GM19438 (cell line): ENCODE results near the gene GNL2.
"Not testable (repeated sequence)": the region's sequence is repeated elsewhere in the genome, so short reads cannot be mapped to it uniquely, and the experiment has no call there.

Experiments
- ATAC-seq: cut with Tn5 transposase; IDR thresholded peaks from one replicate; pipeline ENCODE4 v1.9.1; 2021; ENCODE audit warnings: low read depth; ENCODE audit not compliant: unreplicated experiment

Gene GNL2

GRCh38 chr1:37609002-37609401, 13.3 kb upstream of the GNL2 start:
- no peak for ATAC-seq

DNA sequence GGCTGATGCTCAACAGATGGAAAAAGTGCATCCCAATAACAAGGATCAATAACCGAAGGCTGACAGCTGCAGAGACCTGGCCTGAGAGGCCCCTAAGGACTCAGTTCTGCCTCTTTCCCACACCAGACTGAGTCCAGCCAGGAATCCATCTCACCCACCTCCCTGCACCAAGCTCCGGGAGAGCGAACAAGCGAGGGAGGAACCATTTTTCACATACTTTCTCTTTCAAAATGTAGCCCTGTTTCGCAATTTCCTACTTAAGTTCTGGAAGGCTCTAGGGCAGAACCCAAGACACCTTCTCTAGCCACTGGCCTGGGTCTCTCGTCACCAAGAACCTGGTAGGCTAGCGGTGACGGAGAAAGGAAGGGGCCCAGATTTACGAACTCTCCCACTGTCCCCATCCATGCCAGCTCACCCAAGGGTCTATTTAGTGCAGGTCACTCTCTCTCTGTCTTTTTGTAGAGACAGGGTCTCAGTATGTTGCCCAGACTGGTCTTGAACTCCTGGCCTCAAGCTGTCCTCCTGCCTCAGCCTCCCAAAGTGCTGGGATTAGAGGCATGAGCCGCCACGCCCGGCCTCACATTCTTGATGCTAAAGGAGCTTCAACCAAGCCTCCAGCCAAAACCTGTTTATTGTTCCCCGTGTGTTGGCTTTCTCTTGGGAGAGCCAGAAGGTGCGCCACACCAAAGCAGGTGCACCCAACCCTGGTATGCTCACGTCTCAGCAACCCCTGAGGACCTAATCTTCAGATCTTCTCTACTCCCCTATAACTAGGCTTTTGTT, 10.9 kb upstream of the GNL2 start:
- no peak for ATAC-seq

- ATAC-seq, result no peak
Measured at GRCh38 chr1:37605806-37606474, 10.2 kb upstream of the GNL2 start.

- no peak for ATAC-seq
Measured at GRCh38 chr1:37605061-37605650, 9.4 kb upstream of the GNL2 start.

DNA sequence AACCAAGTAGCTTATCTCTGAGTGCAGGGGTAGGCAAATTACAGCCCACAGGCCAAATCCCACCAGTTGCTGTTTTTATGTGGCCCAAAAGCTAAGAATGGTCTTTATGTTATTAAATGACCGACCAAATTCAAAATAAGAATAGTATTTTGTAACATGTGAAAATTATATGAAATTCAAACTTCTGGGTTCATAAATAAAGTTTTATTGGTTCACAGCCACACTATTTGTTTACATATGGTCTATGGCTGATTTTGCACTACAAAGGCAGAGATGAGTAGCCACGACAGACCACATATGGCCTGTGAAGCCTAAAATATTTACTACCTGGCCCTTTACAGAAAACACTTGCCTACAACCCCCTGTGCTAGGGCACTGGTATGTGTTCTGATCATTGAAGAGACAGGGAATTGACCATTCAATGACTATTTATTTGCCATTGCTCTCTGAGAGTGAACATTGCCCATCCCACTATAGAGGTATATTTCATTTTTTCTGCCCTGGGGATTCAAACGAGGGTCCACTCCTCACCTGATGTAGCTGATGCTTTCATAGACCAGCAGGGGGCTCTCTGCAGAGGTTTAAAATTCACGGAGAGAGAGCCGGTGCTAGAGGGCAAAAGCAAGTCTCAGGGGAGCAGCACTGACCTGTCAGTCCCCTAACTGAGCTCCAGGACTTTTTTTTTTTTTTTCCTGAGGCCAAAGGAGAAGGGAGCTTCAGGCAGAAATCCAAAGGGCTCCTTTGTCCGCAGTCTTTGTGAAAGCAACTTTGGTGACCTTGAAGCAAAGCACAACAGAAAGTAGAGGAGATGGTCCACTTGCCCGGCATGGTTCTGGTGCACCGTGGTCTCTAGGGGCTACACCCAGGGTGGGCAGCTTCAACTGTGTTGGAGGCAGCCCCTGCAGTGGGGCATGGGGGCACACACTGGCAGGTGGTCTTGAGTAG, 7.3 kb upstream of the GNL2 start:
- no peak for ATAC-seq

- ATAC-seq, result no peak
Measured at GRCh38 chr1:37601441-37601840, 5.7 kb upstream of the GNL2 start.

DNA sequence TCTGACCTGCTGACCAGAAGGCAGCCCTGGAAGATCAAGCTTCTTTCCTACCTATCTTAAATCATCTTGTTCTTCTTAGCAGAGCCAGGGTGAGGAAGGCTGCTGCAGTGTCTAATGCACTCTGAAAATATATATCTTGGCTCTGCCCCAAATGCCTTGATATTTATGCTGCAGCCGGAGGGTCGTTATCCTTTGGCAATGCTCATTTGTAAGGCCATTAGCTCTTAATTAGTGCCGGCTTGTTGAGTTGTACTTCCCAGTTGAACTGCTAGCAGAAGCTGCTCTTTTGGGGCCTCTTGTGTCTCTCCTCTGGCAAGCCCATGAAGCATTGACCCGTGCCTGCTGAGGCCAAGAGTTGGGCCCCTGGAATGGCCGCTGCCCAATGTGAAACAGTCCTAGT, 4.2 kb upstream of the GNL2 start:
- no peak for ATAC-seq

- ATAC-seq, result no peak
Measured at GRCh38 chr1:37596182-37596667, 488 bp upstream of the GNL2 start.

GRCh38 chr1:37593726-37594125, 2.0 kb downstream of the GNL2 start:
- ATAC-seq, result no peak

DNA sequence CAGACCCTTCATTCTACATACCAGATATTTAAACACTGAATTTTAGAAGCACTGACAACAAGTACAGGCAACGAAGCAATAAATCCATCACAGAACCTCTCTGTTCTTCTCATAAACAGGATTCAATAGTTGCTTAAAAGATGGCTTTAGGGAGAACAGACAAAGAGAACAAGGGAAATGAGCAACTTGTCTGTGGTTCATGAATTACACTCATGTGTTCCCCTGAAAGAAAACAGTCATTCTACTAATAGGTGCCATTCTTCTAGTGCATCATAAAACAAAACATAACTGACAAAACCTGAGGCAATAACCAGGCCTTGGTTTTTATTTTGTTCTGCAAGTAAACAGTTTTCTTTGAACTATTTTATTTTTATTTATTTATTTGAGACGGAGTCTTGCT, 6.8 kb downstream of the GNL2 start:
- no peak for ATAC-seq

GRCh38 chr1:37584544-37584943, 11.2 kb downstream of the GNL2 start:
- not testable (repeated sequence) for ATAC-seq

DNA sequence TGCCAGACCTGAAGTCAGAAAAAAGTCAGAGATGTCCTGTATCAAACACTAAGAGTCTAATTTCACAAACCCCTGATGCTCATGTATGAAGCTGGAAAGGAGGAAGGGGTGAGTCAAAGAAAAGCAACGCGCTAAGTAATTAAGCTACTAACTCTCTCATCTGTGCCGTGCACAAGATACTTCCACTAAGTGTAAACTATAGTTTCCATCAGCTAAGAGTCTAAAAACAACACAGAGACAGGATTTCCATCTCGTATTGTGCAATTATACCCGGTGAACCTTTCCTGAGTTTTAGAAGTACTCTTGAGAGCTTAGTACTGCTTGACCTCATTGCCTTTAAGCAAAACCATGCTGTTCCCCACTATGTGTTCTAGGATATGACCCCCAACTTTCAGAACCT, 20.0 kb downstream of the GNL2 start:
- ATAC-seq, result no peak

DNA sequence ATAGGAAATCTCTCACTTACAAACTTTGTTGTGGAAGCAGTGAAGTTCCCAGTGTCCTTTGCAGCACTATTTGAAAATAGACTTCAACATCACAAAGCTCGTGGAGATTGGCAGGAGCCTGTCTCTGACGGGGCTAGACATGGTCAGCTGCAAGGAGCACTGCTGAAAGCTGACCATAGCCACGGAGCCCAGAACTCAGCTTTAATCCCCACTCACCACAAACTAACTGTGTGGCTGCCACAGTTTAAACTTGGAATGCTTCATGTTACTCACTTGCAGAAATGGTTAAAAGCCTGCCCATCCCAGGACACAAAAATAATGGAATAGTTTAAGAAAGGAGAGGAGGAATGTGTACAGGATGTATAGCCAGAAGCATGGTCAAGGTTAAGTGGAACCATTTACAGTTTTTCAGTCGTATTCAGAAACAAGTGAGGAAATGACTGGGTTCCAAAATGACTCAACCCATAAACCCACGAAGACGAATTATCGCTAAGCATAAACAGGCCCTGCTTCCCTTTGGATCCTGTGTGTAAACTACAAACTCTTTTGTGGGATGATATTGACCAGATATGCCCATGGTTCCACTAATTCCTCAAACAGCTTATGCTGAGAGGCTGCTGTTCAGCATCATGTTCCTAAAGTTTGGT, 20.8 kb downstream of the GNL2 start:
- no peak for ATAC-seq

DNA sequence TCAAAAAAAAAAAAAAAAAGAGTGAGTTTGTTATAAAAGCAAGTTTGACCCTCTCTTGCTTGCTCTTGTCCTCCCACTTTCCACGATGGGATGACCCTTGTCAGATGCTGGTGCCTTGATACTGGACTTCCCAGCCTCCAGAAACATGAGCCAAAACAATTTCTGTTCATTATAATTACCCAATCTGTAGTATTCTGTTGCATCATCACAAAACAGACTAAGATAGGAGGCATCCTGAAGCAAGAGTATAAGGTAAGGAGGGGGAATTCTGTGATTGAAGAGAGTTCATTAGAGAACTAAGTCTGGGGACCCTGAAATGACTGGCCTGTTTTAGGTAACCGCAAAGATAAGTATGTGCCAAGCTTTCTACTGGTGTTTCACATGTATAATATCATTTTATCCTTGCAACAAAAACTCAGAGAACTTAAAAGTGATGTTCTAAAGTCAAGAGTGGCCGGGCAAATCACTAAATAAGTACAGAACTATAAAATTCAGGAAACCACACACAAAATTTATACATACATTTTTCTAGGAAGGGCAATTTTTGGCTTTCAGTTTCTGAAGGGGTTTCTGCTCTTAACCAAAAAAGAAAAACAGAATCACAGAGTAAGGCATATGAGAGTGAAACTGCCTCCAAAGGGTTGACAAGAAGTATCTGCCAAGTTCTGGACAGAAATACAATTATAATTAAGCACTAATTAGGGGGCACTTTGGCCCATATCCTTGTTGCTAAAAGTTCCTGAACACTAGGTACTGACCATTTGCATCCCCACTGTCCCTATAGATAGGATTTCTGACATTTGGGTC, 25.0 kb downstream of the GNL2 start:
- ATAC-seq, result no peak

- no peak for ATAC-seq
Measured at GRCh38 chr1:37567023-37567422, 28.7 kb downstream of the GNL2 start.

GRCh38 chr1:37564892-37565291, 30.8 kb downstream of the GNL2 start:
- ATAC-seq, result no peak

DNA sequence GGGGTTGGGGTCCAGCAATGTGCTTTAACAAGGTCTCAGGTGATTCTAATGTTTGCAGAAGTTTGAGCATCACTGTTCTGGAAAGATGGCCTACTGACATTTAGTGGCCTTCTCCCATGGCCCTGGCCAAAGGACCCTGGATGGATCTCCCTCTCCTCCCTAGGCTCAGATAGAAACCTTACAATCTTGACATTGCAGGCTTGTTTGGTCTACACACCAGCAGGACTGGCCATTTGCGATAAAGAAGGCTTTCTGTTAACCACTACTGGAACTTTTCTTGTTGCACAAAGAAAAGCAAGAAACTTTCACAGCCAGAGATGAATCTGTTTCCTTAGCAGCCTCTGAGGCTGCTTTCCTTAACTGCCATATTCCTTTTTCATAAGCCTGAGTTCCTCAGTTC, 32.8 kb downstream of the GNL2 start:
- ATAC-seq, result no peak

DNA sequence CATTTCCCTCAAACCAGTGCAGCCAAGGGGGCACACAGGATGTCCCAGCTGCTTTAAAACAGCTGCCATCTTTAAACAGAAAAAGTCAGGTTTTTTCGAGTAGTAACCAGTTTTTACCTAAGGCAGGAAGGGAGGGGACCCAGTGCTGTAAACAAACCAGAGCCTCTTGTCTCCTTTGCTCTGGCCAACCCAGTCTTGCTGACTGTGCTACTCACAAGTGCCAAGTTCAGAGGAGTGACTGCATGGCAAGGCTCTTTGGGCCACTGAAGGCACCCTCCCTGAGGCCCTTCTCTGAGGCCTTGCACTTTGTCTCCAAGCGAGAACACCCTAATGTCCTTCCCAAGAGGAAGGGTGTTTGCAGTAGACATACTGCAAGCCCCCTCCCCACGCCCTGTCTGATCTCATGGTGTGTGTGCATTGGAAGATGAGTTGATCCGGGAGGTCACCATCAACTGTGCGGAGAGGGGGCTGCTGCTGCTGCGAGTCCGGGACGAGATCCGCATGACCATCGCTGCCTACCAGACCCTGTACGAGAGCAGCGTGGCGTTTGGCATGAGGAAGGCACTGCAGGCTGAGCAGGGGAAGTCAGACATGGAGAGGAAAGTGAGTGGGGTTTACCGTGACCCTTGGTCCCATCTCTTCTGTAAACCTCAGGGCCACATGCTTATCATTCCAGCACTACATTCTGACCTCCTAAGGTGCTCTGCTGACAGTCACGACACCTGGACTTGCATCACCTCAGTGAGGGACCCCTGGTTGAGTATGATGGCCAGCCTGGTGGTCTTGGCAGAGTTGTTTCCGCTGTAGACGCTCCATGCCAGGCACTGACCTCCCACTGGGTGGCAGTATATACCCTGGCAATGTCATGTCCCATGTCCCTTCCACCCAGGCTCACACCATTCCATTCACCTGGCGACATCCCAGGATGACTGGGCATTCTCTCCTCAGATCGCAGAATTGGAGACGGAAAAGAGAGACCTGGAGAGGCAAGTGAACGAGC, 34.3 kb downstream of the GNL2 start:
- no peak for ATAC-seq
